GM18511 (cell line): ENCODE data around the gene IL36B.

ENCODE experiments used
- ATAC-seq: cut with Tn5 transposase; IDR thresholded peaks from one replicate; pipeline ENCODE4 v1.9.1; 2021; ENCODE audit warnings: mild to moderate bottlenecking, moderate library complexity; ENCODE audit not compliant: unreplicated experiment

IL36B gene

DNA sequence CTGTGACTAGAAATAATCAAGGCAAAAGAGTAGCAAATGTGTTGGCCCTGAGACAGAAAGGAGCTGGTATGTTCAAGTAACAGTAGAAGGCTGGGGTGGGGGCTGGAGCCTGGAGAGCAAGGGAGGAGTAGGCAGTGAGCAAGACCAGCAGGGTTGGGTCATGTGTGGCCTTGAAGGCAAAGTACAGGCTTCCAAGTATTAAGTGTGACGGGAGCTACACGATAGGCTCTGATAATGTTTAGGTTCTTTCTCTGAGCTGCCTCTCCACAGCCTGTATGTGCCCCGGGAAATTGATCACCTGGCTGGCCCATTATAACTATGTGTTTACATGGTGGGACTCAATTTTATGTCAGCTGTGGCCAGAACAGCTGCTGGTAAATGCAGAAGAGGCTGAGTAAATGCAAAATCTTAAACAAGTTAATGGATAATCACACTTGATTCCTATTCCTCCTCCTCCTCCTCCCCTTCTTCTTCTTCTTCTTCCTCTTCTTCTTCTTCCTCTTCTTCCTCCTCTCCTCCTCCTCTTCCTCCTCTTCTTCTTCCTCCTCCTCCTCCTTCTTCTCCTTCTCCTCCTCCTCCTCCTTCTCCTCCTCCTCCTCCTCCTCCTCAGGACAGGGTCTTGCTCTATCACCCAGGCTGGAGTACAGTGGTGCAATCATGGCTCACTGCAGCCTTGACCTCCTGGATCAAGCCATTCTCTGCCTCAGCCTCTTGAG, 24.4 kb upstream of the IL36B start:
- no peak for ATAC-seq

DNA sequence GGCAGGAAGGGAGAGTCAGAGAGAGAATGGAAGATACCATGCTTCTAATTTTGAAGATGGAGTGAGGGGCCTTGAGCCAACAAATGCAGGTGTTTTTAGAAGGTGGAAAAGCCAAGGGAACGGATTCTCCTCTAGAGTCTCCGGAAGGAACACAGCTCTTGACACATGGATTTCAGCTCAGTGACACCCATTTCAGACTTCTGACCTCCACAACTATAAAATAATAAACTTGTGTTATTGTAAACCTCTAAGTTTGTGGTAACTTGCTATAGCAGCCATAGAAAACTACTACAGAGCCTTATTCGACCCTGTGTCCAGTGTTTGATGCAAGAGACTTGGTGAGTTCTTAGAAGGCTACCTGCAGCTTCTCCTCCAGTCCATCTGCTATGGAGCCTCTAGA, 22.9 kb upstream of the IL36B start:
- no peak for ATAC-seq

DNA sequence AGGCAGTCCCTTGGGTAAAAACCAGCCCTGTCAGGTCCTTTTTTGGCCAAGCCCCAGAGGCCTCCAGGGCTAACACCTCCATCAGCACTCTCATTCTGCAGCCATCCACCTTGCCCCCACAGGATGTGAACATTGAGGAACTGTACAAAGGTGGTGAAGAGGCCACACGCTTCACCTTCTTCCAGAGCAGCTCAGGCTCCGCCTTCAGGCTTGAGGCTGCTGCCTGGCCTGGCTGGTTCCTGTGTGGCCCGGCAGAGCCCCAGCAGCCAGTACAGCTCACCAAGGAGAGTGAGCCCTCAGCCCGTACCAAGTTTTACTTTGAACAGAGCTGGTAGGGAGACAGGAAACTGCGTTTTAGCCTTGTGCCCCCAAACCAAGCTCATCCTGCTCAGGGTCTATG, 22.4 kb upstream of the IL36B start:
- ATAC-seq = no peak

DNA sequence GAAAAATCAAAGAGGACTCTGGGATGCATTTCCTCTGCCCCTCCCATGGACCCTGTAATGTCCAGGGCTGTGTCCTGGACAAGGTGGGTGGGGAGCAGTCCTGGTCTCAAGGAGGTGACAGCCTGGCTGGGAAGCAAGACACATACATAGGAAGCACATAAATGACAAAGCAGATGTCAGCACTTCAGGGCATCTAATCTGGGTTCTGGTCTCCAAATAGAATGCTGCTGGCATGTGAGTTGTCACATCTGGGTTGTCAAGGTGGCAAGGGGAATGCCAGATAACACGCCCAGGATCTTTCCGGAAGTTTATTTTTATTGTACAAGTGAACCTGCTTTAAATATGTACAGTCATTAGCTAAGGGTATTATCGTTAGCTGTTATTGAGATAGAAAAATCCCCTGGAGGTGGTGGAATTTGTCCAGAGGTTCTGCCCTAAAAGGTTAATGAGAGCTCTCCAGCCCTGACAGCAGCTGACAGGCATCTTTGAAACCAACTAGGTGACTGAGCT, 20.7 kb upstream of the IL36B start:
- no peak for ATAC-seq

GRCh38 chr2:113072584-113072983, 19.9 kb upstream of the IL36B start:
- ATAC-seq = no peak

DNA sequence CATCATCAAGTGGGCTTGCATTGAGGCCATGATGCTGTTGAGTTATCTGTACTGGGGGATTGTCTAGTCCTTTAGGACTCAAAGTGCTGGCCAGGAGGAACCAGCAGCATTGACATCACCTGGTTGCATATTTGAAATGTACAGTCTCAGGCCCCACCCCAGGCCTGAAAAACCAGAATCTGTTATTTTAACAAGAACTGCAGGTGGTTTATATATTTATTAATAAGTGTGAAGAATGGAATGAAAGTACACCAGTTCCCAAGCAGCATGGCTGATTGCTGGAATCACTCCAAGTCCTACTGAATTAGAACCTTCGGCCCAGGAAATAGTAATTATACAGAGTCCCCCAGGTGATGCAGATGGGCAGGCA, 17.9 kb upstream of the IL36B start:
- ATAC-seq = no peak

GRCh38 chr2:113069676-113070605, 17.3 kb upstream of the IL36B start:
- ATAC-seq = no peak

- no peak for ATAC-seq
Observed at GRCh38 chr2:113068706-113069485, 16.2 kb upstream of the IL36B start.

DNA sequence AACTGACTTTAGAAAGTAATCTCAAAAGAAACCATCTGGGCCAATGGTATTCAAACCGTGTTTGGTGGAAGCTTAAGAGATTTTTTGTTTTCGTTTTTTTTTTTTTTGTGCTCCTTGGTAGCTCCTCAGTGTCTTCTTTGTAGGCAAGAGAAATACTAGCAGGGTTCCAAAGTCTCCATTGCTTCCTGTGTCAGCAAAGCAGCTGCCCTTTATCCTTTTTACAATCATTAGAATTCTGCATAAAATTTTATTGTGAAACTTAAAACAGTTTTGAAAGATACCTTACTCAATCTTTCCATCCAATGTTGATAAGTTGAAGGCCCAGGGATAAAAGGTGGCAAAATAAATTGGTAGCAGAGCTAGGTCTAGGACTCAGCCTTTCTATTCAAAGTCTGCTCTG, 15.6 kb upstream of the IL36B start:
- no peak for ATAC-seq

- ATAC-seq = no peak
Observed at GRCh38 chr2:113067681-113068080, 15.0 kb upstream of the IL36B start, which contains the start of gene IL1F10. Gene IL1F10, plus strand, starts transcription at chr2:113067970. Its CDS starts 4,769 bp downstream, at chr2:113072739.

DNA sequence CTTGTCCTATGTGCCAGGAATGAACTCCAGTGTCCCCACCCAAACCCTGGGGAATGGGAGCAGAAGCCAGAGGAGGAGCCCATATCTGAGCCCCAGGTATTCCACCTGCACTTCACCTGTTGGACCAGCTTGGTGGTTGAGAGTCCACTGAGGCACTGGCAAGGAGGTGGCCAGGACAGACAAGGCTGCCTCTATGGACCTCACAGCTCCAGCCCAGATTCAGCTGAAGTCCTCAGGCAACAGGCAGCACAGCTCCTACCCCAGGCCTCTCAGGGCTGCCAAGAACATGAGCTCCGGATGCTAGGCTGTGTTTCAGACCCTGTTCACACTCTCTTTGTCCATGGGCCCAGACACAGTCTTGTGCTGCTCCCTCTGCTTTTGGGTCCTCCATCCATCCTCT, 12.2 kb upstream of the IL36B start:
- no peak for ATAC-seq

- ATAC-seq = no peak
Observed at GRCh38 chr2:113064281-113064680, 11.6 kb upstream of the IL36B start.

- ATAC-seq = no peak
Observed at GRCh38 chr2:113061896-113062770, 9.5 kb upstream of the IL36B start.

DNA sequence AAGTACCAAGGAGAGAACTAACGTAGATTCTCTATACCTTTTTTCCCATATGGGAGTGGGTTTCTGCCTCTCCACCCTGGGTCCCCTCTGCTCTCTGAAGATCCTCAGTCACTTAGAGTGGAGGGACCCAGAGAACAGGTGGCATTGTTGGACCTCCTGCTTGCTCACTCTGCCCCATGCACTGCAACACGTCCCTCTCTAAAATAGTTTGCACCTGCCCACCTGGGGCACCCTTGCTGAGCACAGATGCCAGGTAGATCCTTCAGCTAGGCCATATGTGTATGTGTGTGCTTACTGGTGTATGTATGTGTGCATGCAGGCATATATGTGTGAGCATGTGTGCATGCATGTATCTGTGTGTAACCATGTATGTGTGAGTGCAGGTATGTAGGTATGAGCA, 8.6 kb upstream of the IL36B start:
- ATAC-seq = no peak

DNA sequence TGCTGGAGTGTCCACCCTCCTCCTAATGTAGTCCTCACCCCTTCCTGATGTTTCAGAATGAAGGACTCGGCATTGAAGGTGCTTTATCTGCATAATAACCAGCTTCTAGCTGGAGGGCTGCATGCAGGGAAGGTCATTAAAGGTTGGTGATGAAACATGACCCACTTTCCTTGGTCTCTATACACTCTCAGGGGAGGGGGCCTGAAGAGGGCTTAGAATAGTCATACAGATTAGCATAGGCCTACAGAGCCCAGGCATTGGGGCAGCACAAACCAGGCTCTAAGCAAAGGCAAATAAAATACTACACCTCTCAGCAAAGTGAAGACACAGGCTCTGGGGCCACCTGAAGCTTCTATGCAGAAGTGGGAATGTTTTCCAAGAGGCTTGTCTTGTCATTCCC, 8.1 kb upstream of the IL36B start:
- no peak for ATAC-seq

DNA sequence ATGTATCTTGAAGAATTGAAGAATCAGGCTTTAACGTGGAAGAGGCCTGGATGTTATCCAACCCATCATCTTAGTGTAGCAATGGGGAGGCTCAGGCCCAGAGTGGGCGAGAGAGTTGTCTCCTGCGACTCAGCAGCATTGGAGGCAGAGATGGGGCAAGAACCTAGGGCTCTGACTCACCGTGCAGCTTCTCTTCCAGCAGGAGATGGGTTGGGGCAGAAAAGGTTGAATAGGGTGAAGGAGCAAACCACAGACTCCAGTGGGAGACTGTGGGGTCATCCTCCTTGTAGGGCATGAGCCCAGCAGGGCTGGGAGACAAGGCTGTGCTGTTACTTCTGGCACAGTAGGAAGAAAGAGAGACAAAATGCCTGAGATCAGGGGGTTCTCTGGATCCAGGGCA, 7.7 kb upstream of the IL36B start:
- no peak for ATAC-seq

DNA sequence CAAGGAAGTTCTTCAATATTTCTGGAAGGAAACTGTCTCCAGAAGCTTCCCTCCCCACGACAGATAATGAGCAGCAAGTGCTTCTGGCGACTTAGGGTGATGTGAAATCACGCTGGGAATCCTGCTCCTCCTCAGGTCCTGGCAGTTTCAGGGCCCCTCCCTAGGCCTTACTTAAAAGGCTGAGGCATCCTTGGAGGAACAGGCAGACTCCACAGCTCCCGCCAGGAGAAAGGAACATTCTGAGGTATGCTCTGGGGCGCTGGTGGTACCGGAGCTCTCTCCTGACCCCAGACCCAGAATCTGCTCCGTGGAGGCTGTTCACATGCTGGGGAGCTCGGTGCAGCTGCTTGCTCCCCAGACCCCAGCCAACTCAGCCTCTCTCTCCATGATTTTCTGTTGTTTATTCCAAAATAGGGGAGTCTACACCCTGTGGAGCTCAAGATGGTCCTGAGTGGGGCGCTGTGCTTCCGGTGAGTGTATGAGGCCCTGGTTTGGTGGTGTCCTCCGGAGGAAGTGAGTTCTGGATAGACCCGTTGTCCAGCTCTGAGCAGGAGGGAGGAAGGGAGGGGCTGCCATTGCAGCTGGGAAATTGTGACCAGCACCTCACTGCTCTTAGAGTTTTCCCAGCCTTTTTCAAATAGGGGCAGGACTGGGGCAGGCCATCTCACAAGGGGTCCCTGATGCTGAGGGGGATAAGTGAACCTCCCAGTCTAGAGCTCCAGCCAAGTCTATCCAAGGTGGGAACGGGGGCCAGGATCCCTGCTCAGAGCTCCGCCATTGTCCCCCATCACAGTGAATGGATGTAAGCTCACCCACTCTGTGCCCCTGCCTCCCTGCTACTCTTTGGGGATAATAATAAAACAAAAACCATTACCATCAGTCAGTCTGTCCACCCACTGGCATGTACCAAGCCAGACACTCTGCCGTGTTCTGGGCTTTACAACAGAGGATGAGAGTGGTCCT, 6.6 kb upstream of the IL36B start, which contains the start of gene IL36RN:
IL36RN (plus strand) TSS at position 201 of the 963 bp plus-strand sequence; CDS start at position 442, 241 bp downstream.
- ATAC-seq = no peak

GRCh38 chr2:113058411-113058994, 5.8 kb upstream of the IL36B start:
- no peak for ATAC-seq

GRCh38 chr2:113057117-113057516, 4.5 kb upstream of the IL36B start:
- no peak for ATAC-seq
